SJSA1 (cell line): ENCODE data around the gene NEK10. TPM values are rescaled to one million over a fixed set of nuclear protein-coding genes. Genes with fewer than 3 reads are reported as not detected.
A peak's percentile ranks its signal among the peaks of the same experiment; 100 is the strongest.

ENCODE experiments used
- DNase-seq, 2 experiments: peaks; one replicate each; pipeline ENCODE4 v3.0.0-alpha.2; 2015 to 2020; ENCODE audit warnings: low spot score in 2 of 2, low read depth in 1 of 2
- H3K27ac ChIP-seq: fragments of 250-450 bp; sonication (Bioruptor Pico); 2 replicates; pipeline ENCODE4 v1.5.1; 2020; ENCODE audit warnings: mild to moderate bottlenecking, moderate library complexity
- H3K27me3 ChIP-seq: fragments of 250-450 bp; sonication (Bioruptor Pico); replicated peaks from 2 replicates; pipeline ENCODE4 v1.5.1; 2020; ENCODE audit warnings: mild to moderate bottlenecking, moderate library complexity
- H3K36me3 ChIP-seq: fragments of 250-450 bp; sonication (Bioruptor Pico); 2 replicates; pipeline ENCODE4 v1.5.1; 2020; ENCODE audit warnings: mild to moderate bottlenecking
- H3K4me1 ChIP-seq: fragments of 250-450 bp; sonication (Bioruptor Pico); replicated peaks from 2 replicates; pipeline ENCODE4 v1.6.1; 2021; ENCODE audit warnings: mild to moderate bottlenecking
- H3K4me3 ChIP-seq: fragments of 250-450 bp; sonication (Bioruptor Pico); 2 replicates; pipeline ENCODE4 v1.5.1; 2020; ENCODE audit warnings: mild to moderate bottlenecking
- H3K9me3 ChIP-seq: fragments of 250-450 bp; sonication (Bioruptor Pico); replicated peaks from 2 replicates; pipeline ENCODE4 v1.5.1; 2020; ENCODE audit warnings: mild to moderate bottlenecking
- total RNA-seq: library from RNA; depleted of rRNA; stranded (reverse); fragments of >200 nt; shearing (Covaris generic); gene quantifications from 2 replicates; pipeline ENCODE4 v1.2.3, GENCODE V29; 2014

NEK10 gene
- total RNA-seq, 1 experiment from 2014 or later, result 1.8 TPM

DNA sequence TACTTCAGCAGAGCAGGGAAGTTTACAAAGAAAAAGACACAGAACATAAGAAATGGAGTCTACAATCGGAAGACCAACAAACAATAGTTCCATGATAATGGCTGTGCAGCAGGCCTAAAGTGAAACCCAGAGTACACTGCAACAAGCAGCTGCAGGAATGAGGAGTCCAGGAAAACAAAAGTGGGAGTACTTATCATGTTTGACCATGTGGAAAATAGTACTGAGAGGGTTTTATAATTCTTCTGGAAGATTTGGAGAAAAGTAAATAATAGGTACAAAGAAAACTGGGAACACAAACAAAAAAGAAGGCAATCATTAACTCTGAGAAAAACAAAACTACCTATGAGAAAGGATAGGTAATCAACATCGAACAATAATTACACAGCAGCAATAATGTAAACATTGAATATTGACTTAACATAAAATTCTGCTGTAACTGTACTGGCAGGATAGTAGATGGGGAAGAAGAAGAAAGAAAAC, 87.5 kb downstream of the NEK10 start:
- H3K4me3 ChIP-seq, result no peak overlapping the region
- no peaks in the 10 kb centered on the region for H3K4me1 ChIP-seq
- H3K27ac ChIP-seq, result no peak overlapping the region
- DNase-seq, result no peak
- no peaks in the 10 kb centered on the region for H3K27me3 ChIP-seq
- H3K36me3 ChIP-seq, result no peaks in the 10 kb centered on the region
- H3K9me3 ChIP-seq, result no peaks in the 10 kb centered on the region

DNA sequence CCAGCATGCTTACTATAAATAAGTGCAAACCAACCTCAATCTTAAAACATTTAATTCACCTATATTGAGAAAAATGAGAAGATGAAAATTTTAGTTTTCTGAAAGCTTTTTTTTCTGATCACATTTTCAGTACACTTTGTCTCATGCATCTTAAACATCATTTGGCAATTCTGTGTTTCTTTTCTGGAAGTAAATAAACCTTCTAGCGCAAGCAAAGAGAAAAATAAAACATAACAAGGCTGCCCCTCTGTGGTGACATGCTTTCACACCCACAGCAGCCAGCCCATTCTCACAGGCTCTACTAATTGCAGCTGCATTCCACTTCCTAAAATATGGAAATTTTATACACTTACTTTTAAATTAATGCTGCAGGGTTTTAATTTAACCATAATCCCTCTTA, 90.1 kb downstream of the NEK10 start:
- Histone ChIP-seq H3K4me3 (no peak overlapping the region), H3K36me3 (no peaks in the 10 kb centered on the region), H3K27ac (no peak overlapping the region), H3K27me3 (no peaks in the 10 kb centered on the region), H3K4me1 (no peaks in the 10 kb centered on the region), H3K9me3 (no peaks in the 10 kb centered on the region)
- peak in 1 of 2 experiments; percentile 15 for DNase-seq

DNA sequence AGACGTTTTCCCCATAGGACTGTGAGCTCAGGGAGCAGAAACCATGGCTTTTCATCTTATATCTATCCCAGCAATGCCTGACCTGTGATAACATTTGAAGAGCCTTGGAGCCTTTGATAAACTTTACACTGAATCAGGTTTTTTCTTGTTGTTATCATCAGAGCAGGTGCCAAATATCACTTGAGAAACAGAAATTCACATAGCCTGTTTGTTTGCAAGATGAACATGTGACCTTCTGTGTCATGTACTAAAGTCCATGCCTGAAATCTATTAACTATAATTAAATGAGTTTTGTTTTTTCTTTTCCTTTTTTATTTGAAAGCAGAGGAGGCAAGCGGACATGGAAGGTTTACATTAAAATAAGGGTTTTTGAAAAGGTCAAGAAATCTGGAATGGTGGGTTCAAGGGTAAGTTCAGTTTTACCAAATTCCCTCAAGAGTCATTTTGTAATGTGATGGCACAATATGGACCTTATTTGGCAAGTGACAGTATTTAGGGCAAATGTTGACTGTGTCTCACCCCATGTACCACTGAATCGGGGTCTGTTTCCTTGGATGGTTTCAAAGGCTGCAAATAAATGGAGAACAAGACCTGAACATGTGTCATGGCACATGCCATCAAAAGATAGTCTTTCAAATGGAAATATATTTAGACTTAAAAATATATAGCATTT, 90.7 kb downstream of the NEK10 start:
- no peak overlapping the region for H3K4me3 ChIP-seq
- no peaks in the 10 kb centered on the region for H3K4me1 ChIP-seq
- no peaks in the 10 kb centered on the region for H3K36me3 ChIP-seq
- DNase-seq, result no peak
- H3K27ac ChIP-seq, result no peak overlapping the region
- no peaks in the 10 kb centered on the region for H3K27me3 ChIP-seq
- H3K9me3 ChIP-seq, result no peaks in the 10 kb centered on the region

DNA sequence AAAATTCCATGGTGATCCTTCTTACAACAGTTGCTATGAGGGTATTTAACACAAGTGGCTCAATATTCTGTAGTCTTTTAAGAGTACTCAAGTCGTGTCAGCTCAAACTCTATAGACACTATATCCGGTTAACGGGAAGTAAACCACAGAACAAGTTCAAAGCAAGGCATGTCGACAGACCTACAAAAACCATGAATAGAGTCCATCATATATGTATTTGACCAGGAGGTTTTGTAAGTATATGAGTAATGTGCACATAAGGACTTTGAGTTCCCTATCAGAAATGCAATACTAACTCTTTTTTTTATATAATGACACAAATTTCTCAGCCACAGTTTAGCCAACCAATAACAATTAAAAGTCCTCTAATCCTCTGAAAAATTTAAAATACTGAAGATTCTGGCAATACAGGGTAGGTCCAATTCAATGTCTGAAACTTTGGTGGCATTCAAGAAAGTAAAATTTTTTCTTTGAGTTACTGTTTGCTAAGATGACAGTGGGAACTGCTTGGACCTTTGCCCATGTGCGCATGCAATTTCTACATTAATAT, 93.7 kb downstream of the NEK10 start:
- no peak overlapping the region for H3K27ac ChIP-seq
- H3K36me3 ChIP-seq, result no peaks in the 10 kb centered on the region
- no peaks in the 10 kb centered on the region for H3K4me1 ChIP-seq
- no peak for DNase-seq
- no peak overlapping the region for H3K4me3 ChIP-seq
- H3K9me3 ChIP-seq, result no peaks in the 10 kb centered on the region
- H3K27me3 ChIP-seq, result no peaks in the 10 kb centered on the region

DNA sequence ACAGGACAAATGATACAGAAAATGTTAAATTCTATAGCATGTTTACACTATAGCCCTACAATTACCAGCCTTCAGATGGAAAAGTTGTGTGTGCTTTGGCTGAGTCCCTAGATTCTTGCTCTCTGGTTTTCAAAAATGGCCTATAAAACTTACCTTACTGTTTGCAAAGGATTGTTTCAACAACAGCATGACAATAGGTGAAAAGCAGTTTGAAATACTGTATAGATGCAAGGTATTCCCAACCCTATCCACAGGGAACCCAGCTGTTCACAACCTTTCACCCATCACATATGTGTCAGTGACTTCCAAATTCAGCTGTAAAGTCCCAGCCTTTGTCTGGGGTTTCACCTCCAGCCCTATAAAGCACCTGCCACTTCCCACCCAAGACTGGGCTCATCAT, 97.3 kb downstream of the NEK10 start:
- Histone ChIP-seq H3K27me3 (no peaks in the 10 kb centered on the region), H3K4me3 (no peak overlapping the region), H3K36me3 (no peaks in the 10 kb centered on the region)

DNA sequence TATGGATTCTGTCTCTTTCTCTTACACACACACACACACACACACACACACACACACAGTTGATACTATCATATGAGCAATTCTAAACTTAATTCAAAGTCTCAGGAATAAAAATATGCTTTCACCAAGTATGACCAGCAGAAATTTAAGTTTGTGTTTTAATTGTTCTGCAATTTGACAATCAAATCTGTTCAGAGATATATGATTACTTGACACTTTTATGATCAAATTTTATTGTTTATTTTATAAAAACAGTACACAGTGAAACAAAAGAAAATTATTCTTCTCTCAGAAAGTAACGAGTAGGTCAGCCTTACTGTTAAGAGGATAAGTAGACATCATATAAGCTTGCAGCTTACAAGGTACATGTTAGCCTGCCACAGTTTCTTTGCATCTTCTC, 114.3 kb downstream of the NEK10 start:
- Histone ChIP-seq H3K4me1 (no peaks in the 10 kb centered on the region), H3K9me3 (no peaks in the 10 kb centered on the region), H3K4me3 (no peak overlapping the region), H3K27me3 (no peaks in the 10 kb centered on the region), H3K36me3 (no peaks in the 10 kb centered on the region), H3K27ac (no peak overlapping the region)
- no peak for DNase-seq

More for the DNA sequence above, 97.3 kb downstream of the NEK10 start:
- Histone ChIP-seq H3K9me3 (no peaks in the 10 kb centered on the region), H3K27ac (no peak overlapping the region), H3K4me1 (no peaks in the 10 kb centered on the region)
- no peak for DNase-seq

DNA sequence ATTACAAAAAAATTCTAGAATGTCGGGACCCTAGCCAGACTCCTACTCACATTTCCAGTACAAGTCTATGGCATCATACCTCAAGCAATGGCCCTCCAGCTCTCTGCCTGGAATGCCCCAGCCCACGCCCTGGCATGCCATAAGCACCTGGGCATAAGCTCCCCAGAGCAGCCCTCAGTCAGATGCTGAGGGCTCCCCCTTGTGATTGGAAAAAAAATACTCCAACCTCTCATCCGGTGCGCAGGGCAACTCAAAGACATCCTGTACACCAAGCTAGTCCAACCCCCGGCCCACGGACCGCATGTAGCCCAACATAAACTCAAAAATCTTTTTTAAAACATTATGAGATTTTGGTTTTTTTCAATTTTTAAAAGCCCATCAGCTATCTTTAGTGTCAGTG, 115.4 kb downstream of the NEK10 start:
- Histone ChIP-seq H3K27me3 (no peaks in the 10 kb centered on the region), H3K4me1 (no peaks in the 10 kb centered on the region), H3K27ac (no peak overlapping the region), H3K4me3 (no peak overlapping the region), H3K9me3 (no peaks in the 10 kb centered on the region), H3K36me3 (no peaks in the 10 kb centered on the region)
- peak; percentile 34 to 47 for DNase-seq

DNA sequence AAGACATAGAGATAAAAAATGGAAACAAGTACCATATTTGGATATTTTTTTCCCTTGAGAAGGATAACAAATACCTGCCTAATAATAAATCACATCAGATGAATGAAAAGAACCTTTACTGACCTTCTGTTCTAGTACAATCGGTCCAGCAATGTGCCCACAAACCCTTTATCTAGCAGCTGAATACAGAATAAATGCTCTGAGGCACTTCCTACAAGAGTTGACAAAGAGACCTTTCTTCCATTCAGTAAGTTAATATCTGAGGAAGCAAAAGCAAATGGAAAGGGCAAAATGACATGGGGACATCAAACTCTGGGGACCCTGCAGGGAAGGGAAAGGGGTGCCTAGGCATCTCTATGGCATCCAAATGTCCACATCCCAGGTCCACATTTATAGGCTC, 115.8 kb downstream of the NEK10 start:
- Histone ChIP-seq H3K9me3 (no peaks in the 10 kb centered on the region), H3K4me3 (no peak overlapping the region), H3K27me3 (no peaks in the 10 kb centered on the region), H3K36me3 (no peaks in the 10 kb centered on the region), H3K27ac (no peak overlapping the region), H3K4me1 (no peaks in the 10 kb centered on the region)
- peak in 1 of 2 experiments; percentile 2 for DNase-seq

DNA sequence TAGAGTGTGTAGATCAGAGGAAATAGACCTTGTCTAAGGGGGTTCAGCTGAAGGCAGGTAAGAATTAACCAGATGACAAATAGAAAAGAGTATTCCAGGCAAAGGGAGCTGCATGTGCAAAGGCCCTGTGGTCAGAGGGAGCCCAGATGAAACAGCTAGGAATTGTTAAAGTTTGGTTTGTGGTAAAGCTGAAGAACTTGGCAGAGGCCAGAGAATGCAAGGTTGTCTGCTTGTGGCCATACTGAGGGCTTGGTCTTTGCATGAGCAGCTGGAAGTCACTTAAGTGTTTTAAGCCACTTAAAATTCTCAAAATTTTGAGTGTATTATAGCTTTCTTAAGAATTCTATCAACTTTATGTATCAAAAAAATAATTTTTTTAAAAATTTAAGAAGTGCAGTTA, 116.5 kb downstream of the NEK10 start:
- no peaks in the 10 kb centered on the region for H3K36me3 ChIP-seq
- no peak overlapping the region for H3K4me3 ChIP-seq
- no peak overlapping the region for H3K27ac ChIP-seq
- no peaks in the 10 kb centered on the region for H3K27me3 ChIP-seq
- DNase-seq, result no peak
- no peaks in the 10 kb centered on the region for H3K4me1 ChIP-seq
- no peaks in the 10 kb centered on the region for H3K9me3 ChIP-seq

DNA sequence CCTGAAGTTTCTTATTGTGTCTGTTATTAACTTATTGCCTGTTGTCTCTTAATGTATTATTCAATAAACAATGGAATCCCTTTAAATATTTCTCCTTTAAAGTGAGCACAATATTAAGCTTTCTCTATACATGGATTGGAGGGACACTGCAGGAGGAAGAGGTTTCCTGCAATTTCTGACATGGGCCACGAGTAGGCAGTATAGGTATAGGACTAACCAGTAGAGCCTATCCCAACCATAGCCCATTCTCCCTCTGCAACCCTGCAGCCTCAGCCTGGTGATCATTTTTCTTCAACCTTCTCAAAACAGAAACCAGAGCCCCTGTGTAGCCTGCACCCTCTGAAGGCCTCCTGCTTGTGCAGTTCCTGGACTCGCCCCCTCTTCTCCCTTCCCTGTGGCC, 124.8 kb downstream of the NEK10 start:
- no peak for DNase-seq

DNA sequence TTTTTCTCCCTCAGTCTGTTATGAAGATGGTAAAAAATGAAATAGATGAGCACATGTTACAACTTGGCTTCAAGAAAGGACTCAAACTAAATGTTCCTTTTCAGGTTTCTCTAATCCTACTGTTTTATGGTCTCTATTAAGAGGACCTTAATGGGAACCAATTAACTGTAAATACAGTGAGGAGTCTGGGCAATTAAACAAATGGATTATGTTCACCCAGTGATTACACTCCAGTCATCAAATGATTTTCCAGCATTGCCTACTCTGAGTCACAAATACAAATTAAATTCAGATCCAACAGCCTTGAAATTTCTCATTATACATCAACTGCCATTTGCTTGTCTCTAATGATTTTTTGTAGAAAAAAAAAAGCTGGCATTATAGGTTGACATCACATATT, 129.2 kb downstream of the NEK10 start:
- DNase-seq, result no peak
- Histone ChIP-seq H3K4me3 (no peak overlapping the region), H3K27me3 (no peaks in the 10 kb centered on the region; the same call in 1 of the 2 replicates), H3K4me1 (no peaks in the 10 kb centered on the region), H3K9me3 (no peaks in the 10 kb centered on the region), H3K36me3 (no peaks in the 10 kb centered on the region), H3K27ac (no peak overlapping the region)

More for the DNA sequence above, 124.8 kb downstream of the NEK10 start:
- Histone ChIP-seq H3K27ac (no peak overlapping the region), H3K27me3 (no peaks in the 10 kb centered on the region), H3K9me3 (no peaks in the 10 kb centered on the region), H3K4me3 (no peak overlapping the region), H3K36me3 (no peaks in the 10 kb centered on the region), H3K4me1 (no peaks in the 10 kb centered on the region)

DNA sequence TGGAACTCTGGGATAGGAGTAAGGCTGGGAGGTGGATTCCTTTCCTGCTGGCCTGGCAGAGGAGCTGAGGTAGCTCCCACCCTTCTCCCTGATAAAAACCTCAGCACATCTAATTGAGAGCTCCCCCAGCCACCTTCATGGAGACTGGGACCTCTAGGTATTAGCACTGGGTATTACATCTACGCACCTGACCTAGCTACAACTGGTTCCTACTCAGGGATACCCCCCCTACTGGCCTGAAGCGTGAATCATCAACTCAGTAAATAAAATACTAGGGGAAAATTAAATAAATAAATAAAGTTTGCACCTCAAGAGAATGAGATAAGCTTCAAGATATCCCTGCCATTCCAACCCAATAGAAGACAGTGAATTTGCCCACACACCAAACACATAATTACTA, 140.4 kb downstream of the NEK10 start:
- no peak overlapping the region for H3K27ac ChIP-seq
- DNase-seq, result no peak
- H3K4me3 ChIP-seq, result no peak overlapping the region
- H3K36me3 ChIP-seq, result no peaks in the 10 kb centered on the region
- H3K4me1 ChIP-seq, result no peaks in the 10 kb centered on the region
- no peaks in the 10 kb centered on the region for H3K27me3 ChIP-seq
- peaks cover 5% of the 10 kb centered on the region for H3K9me3 ChIP-seq

DNA sequence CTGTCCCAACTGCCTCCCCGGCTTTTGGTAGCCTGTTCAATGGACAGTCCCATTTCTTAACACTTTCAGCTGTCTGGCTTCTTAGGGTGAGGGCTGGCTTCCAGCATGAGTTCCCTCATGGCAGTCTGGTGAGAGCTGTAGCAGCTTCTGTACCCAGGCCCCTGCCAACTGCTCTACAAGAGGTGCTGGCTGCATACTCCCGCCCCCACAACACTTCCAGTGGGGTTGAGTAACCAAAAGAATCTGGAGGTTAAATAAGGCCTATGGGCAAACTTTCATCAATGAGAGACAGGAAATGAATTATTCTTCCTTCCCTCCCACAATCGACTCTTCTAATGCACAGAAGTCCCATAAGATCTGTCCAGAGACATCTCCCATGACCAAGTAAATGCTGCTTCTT, 145.0 kb downstream of the NEK10 start:
- no peaks in the 10 kb centered on the region for H3K27me3 ChIP-seq
- H3K36me3 ChIP-seq, result no peaks in the 10 kb centered on the region
- no peak overlapping the region for H3K27ac ChIP-seq
- 0 out of 2 replicates have a peak, but pooled peaks cover 3% of the 10 kb centered on the region for H3K9me3 ChIP-seq
- peaks cover 2% of the 10 kb centered on the region; the same call in 1 of the 2 replicates for H3K4me1 ChIP-seq
- no peak overlapping the region for H3K4me3 ChIP-seq
- DNase-seq, result no peak

DNA sequence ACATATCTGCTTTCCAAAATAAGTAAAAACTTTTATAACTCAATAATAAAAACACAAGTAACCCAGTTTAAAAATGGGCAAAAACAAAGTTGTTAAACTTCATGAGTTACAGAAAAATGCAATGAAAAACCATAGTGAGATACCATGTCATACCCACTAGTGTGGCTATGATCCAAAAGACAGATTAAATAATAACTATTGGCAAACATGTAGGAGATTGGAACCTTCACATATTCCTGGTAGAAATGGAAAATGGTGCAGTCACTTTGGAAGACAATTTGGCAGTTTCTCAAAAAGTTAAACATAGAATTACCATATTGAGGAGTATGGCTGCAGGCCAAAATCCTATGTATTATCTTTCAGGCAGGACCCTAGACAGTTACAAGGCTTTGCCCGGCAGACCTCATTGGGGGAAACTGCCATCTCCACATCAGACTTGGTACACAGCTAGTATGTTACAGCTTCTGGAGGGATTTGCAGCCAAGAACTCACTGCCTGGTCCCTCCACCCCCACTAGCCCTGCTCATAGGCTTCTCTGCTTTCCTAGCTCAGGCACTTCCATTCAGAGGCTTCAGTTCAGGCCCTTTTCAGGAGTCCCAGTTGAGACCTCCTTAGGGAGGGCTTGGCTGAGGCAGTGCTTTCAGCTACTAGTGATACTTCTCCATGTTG, 147.8 kb downstream of the NEK10 start:
- Histone ChIP-seq H3K27ac (no peak overlapping the region), H3K27me3 (no peaks in the 10 kb centered on the region), H3K4me3 (no peak overlapping the region), H3K4me1 (peaks cover 22% of the 10 kb centered on the region), H3K9me3 (0 out of 2 replicates have a peak, but pooled peaks cover 3% of the 10 kb centered on the region), H3K36me3 (no peaks in the 10 kb centered on the region)
- no peak for DNase-seq
